ENCODE measurements around the gene AP2B1.
"Not testable (repeated sequence)": the region's sequence is repeated elsewhere in the genome, so short reads cannot be mapped to it uniquely, and the experiment has no call there.

AP2B1 gene

GRCh38 chr17:35700150-35700549 is 113.0 kb downstream of the AP2B1 start:
- DNase-seq (ENCODE audit: low spot score): no peak

DNA sequence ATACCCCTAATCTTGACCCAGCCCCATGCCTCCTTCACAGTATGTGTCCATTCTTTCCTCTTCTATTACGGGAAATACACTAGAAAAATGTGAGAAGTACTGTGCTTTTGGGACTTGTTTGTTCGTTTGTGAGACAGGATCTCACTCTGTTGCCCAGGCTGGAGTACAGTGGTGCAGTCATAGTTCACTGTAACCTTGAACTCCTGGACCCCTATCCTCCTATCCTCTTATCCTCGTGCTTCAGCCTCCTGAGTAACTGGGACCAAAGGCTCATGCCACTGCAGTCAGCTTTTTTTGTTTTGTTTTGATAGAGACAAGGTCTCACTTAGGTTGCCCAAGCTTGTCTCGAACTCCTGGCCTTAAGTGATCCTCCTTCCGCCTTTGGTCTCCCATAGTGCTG is 114.4 kb downstream of the AP2B1 start:
- no peak for DNase-seq (ENCODE audit: low spot score)

GRCh38 chr17:35703308-35703707 is 116.2 kb downstream of the AP2B1 start:
- DNase-seq (ENCODE audit: low spot score): not testable (repeated sequence)

DNA sequence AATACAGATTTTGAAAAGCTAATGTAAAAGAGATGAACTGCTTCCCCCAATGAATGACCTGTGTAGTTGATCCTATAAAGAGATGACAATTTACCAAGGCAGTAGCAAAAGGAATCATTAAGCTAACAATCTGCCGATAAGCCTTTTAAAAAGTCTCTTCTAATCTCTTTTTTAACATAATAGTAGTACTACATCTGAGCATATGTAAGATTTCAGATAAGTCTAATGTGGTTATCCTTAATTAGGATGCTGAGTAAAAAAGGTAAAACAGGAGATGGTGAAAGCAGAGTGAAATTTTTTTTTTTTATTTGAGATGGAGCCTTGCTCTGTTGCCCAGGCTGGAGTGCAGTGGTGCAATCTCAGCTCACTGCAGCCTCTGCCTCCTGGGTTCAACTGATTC is 118.1 kb downstream of the AP2B1 start:
- no peak for DNase-seq (ENCODE audit: low spot score)

DNA sequence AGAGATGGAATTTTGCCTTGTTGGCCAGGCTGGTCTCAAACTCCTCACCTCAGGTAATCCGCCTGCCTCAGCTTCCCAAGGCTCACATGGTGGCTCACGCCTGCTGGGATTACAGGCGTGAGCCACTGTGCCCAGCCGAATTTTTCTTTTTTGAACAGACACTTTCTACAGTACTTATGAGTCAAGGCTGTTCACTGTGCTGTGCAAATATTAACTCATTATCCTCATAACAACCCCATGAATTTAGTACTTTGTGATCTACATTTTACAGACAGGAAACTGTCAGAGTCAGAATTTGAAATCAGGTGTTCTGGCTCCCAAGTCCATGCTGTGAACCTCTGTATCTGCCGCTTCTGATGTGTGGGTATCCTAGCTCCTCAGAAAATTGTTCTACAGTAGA is 118.6 kb downstream of the AP2B1 start:
- no peak for DNase-seq (ENCODE audit: low spot score)

- no peak for DNase-seq (ENCODE audit: low spot score)
These were observed 121.0 kb downstream of the AP2B1 start for GRCh38 chr17:35708149-35708548.

DNA sequence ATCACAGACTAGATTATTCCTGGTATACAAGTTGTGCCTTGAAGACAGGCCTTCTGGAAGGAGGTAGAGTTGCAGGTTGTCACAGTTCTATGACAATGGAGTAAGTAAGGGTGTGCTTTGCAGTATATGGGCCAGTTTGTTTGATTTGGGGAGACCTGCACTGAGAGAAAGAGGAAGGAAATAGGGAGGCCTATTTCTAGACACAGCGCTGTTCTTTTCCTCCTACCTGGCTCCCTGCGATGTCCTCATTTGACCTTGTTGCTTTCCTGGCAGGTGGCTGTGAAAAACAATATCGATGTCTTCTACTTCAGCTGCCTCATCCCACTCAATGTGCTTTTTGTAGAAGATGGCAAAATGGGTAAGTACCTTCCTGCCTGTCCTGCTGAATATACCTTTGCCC is 121.8 kb downstream of the AP2B1 start:
- DNase-seq (ENCODE audit: low spot score): no peak

GRCh38 chr17:35709874-35710273 is 122.8 kb downstream of the AP2B1 start:
- no peak for DNase-seq (ENCODE audit: low spot score)

GRCh38 chr17:35710950-35711349 is 123.8 kb downstream of the AP2B1 start:
- no peak for DNase-seq (ENCODE audit: low spot score)

DNA sequence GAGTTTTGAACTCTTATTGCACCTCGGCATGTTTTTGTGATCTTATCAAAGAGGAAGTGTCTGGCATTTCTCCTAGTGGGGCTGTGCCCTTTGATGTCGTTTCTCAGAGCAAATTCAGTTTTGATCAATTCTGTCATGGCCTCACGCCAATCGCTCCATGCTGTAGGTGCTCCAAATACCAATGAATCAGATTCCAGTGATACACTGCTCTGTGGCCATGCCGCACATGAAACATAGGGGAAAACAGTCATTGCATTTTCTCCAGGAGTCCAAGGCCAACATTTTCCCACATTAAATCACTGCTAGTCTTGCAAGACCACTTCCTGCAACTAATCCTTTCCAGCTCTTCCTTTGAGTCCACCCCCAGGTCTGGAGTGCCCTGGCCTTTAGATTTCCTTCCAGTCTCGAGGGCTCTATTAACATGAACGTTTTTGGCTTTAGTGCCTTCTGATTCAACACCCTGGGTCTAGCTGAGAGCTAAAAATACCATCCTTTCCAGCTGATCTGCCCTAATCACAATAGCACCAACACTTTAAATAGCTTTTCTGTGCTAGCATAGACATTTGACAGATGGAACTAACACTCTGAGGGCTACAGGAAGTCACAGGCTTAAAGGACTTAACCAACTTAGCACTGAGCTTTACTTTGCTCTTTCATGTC is 126.1 kb downstream of the AP2B1 start:
- no peak for DNase-seq (ENCODE audit: low spot score)

- no peak for DNase-seq (ENCODE audit: low spot score)
These were observed 127.9 kb downstream of the AP2B1 start for GRCh38 chr17:35714988-35715387.

DNA sequence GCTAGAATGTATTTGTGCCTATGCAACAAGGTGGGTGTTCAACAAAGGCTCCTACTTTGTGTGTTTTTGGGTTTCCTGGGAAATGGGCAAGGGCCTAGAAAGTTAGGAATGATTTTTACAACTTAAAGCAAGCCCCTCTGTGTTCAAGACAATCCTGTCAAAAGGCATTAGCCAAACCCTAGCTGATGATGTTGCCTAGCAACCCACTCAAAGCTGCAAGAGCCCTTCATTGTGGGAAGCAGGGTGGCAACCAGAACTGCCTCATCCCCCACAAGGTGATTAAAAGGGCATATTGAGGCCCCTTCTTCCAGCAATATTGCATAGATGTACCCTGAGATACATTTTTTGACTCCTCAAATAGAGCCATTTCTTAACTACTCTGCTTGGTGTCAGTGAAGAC is 128.3 kb downstream of the AP2B1 start:
- no peak for DNase-seq (ENCODE audit: low spot score)

DNA sequence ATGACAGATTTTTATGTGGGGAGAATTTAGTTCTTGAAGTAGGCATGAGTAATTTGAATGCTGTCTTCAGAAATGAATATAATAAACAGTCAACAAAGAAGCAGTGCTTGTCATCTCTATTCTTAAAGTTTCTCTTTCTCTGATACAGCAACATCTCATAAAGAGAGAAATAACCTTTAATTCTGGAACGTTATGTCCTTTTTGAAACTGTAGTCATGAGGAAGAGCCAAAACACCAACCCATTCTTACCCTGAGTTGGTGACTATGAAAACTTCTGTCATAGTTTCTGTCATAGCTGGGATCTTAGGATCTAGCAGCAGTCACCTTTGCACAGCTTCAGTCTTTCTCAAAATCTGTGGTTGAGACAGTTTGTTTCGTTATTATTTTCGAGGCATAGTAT is 129.1 kb downstream of the AP2B1 start:
- no peak for DNase-seq (ENCODE audit: low spot score)

DNA sequence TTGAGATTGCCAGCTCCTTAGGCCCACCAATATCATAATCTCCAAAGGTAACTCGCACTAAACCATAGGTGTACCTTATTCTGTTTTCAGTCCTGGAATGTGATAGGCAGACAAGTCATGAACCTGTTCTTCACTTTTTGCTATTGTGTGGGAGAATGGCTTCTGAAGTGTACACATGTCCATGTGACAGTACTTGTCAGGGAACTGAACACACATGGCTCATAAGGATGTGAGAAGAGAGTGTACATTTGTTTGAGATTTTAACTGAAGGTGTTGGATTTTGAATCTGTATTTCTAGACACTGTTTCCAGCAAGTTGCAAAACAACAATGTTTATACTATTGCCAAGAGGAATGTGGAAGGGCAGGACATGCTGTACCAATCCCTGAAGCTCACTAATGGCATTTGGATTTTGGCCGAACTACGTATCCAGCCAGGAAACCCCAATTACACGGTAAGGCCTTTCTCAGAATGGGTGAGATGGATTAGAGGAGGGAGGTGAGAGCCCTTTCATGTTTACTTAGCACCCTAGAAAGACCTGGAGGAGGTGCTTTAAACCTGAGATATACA is 129.9 kb downstream of the AP2B1 start:
- DNase-seq (ENCODE audit: low spot score): no peak

- no peak for DNase-seq (ENCODE audit: low spot score)
These were observed 130.4 kb downstream of the AP2B1 start for GRCh38 chr17:35717475-35717874.

DNA sequence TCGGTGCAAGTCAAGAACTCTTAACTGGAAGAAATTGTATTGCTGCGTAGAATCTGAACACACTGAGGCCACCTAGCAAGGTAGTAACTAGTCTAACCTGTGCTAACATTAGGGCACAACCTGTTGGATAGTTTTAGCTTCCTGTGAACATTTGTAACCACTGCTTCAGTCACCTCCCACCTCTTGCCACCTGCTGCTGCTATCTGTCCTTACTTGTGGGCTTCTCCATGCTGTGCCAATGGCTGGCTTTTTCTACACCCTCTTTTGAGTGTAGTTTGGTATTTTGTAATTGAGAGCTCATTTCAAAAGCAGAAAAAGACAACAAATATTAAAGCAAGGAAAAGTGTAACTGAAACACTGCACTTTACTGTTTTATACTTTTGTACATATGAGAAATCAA is 136.6 kb downstream of the AP2B1 start:
- DNase-seq (ENCODE audit: low spot score): no peak

GRCh38 chr17:35725058-35725457 is 137.9 kb downstream of the AP2B1 start:
- no peak for DNase-seq (ENCODE audit: low spot score)

GRCh38 chr17:35725802-35726126 is 138.6 kb downstream of the AP2B1 start:
- no peak for DNase-seq (ENCODE audit: low spot score)

- DNase-seq (ENCODE audit: low spot score): no peak
These were observed 139.2 kb downstream of the AP2B1 start for GRCh38 chr17:35726127-35726952.

- no peak for DNase-seq (ENCODE audit: low spot score)
These were observed 139.9 kb downstream of the AP2B1 start for GRCh38 chr17:35726953-35727460.

DNA sequence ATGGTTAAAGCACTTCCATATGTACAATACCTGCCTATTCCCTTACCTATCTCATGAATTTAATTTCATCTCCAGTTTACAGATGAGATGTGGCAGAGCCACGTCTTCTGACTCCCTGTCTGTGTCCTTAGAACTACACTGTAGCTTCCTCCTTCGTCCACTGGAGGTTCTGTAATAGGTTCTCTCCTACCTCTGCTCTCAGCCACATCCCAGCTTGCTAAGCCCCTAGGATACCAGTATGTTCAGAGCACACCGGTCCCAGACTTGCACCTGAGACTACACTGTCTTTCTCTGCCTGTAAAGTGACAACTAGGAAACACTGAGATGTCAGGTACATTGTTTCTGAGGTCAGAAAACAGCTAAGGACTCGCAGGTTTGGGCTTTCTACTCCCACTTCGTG is 140.5 kb downstream of the AP2B1 start:
- no peak for DNase-seq (ENCODE audit: low spot score)

DNA sequence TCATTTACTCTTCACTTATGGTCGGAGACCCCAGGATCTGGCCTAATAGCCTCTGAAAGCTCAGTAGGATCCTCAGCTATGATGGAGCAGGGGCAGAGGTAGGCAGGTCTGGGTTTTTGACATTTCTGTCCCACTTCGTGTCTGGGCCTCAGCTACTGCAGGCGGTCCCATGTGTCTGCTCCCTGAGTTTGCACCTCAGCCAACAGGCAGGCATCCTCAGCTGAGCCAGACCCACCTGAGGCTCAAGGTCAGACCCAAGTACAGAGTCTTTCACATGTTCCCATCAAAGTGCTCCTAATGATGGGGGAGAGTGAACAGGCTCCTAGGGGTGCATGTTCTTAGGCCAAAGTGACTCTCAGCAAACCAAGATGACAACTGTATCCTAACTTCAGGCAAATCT is 141.4 kb downstream of the AP2B1 start:
- DNase-seq (ENCODE audit: low spot score): no peak

DNA sequence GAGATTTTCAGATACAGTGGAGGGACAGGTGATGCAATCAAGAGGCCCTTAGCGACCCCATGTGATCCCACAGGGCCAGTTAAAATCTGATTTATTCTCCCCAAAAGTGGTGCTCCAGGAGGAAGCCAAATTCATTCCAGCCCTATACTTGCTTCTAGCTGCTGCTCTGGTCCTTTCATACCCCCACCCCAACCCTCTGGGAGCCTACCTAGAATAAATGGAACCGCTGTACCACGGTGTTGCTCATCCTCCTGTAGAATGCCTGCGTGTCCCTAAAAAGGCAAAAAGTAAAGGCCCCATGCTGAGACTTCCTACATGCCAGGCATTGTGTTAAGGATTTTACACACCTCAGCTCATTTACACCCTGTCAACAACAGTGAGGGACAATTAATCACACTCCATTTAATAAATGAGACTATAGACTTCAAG is 142.3 kb downstream of the AP2B1 start:
- DNase-seq (ENCODE audit: low spot score): no peak
